Keratinocyte (primary cell): ENCODE data around the gene NTN5. TPM values are rescaled to one million over a fixed set of nuclear protein-coding genes. Genes with fewer than 3 reads are reported as not detected.

Experiments used
- DNase-seq: peaks from one replicate; pipeline ENCODE4 v3.0.0-alpha.2; 2011; ENCODE audit warnings: low read depth, missing footprints, low spot score
- FAIRE-seq: peaks from 2 replicates; lab custom pipeline; 2011; peaks lifted over from hg19 to GRCh38; lab: Jason Lieb, UNC
- H2AFZ ChIP-seq: 2 replicates; pipeline ENCODE4 v1.6.0; 2012; ENCODE audit warnings: low read length, control low read depth, inconsistent platforms; ENCODE audit not compliant: control insufficient read depth
- H3K27ac ChIP-seq: 2 replicates; pipeline ENCODE4 v1.5.1; 2011; ENCODE audit warnings: low read length; ENCODE audit not compliant: control insufficient read depth, insufficient read depth
- H3K27me3 ChIP-seq: 3 replicates; pipeline ENCODE4 v1.6.0; 2011; ENCODE audit warnings: low read length; ENCODE audit not compliant: control insufficient read depth, insufficient read depth; ENCODE audit errors: extremely low read depth
- H3K36me3 ChIP-seq, 2 experiments: 2 replicates in 1 of 2; 3 replicates in 1 of 2; pipeline ENCODE4 v1.5.1; 2011; ENCODE audit warnings: low read length in 2 of 2, mild to moderate bottlenecking in 1 of 2; ENCODE audit not compliant: control insufficient read depth in 2 of 2, insufficient read depth in 2 of 2; ENCODE audit errors: extremely low read depth in 1 of 2
- H3K4me1 ChIP-seq: 3 replicates; pipeline ENCODE4 v1.5.1; 2011; ENCODE audit warnings: low read length; ENCODE audit not compliant: control insufficient read depth, insufficient read depth; ENCODE audit errors: extremely low read depth
- H3K4me2 ChIP-seq: 3 replicates; pipeline ENCODE4 v1.6.0; 2011; ENCODE audit warnings: low read depth, low read length; ENCODE audit not compliant: control insufficient read depth, insufficient read depth; ENCODE audit errors: extremely low read depth
- H3K4me3 ChIP-seq, 3 experiments: fragments of 200-600 bp in 1 of 3; sonication (generic) in 1 of 3; 2 replicates in 2 of 3; 3 replicates in 1 of 3; pipeline ENCODE4 v1.5.1; 2011 to 2016; ENCODE audit warnings: low read length in 3 of 3, mild to moderate bottlenecking in 3 of 3, control low read depth in 2 of 3, inconsistent platforms in 1 of 3, low read depth in 1 of 3, mixed read lengths in 1 of 3, mixed run types in 1 of 3, moderate library complexity in 1 of 3; ENCODE audit not compliant: control insufficient read depth in 2 of 3, insufficient read depth in 2 of 3; ENCODE audit errors: extremely low read depth in 1 of 3
- H3K79me2 ChIP-seq: 2 replicates; pipeline ENCODE4 v1.6.0; 2012; ENCODE audit warnings: low read length; ENCODE audit not compliant: control insufficient read depth, insufficient read depth
- H3K9ac ChIP-seq: 3 replicates; pipeline ENCODE4 v1.6.0; 2011; ENCODE audit warnings: low read length; ENCODE audit not compliant: control insufficient read depth, insufficient read depth; ENCODE audit errors: extremely low read depth
- H3K9me1 ChIP-seq: 3 replicates; pipeline ENCODE4 v1.6.0; 2011; ENCODE audit warnings: low read length; ENCODE audit not compliant: control insufficient read depth, insufficient read depth; ENCODE audit errors: extremely low read depth
- H3K9me3 ChIP-seq: 2 replicates; pipeline ENCODE4 v1.5.1; 2012; ENCODE audit warnings: low read depth, low read length; ENCODE audit not compliant: control insufficient read depth
- H4K20me1 ChIP-seq: 3 replicates; pipeline ENCODE4 v1.6.0; 2011; ENCODE audit warnings: low read length; ENCODE audit not compliant: control insufficient read depth, insufficient read depth; ENCODE audit errors: extremely low read depth
- CTCF ChIP-seq, 3 experiments: IDR thresholded peaks in 1 of 3; conservative IDR thresholded peaks in 1 of 3; optimal IDR thresholded peaks in 1 of 3; 2 replicates in 2 of 3; 3 replicates in 1 of 3; pipeline versions ENCODE3 to v1.5.1; 2011; ENCODE audit warnings: low read length in 3 of 3, mild to moderate bottlenecking in 3 of 3, moderate library complexity in 2 of 3, control low read depth in 1 of 3, inconsistent platforms in 1 of 3; ENCODE audit not compliant: insufficient read depth in 2 of 3; ENCODE audit errors: extremely low read depth in 1 of 3
- EZH2 ChIP-seq: IDR thresholded peaks from one replicate; pipeline ENCODE4 v1.6.1; 2012; ENCODE audit warnings: inconsistent platforms, mild to moderate bottlenecking, low read length, moderate library complexity
- dilution Hi-C: fragments of 300-500 bp; cut with MboI; formaldehyde crosslinking; loops from one replicate; pipeline ENCODE4 v1.7.0; 2020; ENCODE audit warnings: low sequenced_read_pairs; ENCODE audit not compliant: extremely low pct_ligation_motif_present
- polyA plus RNA-seq, 5 experiments: library from polyadenylated mRNA; depleted of rRNA in 3 of 5; stranded (reverse) in 3 of 5; stranded (forward) in 1 of 5; unstranded in 1 of 5; fragments of >200 nt; gene quantifications; 1 replicate in 1 of 5; 2 replicates in 3 of 5; 3 replicates in 1 of 5; pipeline versions ENCODE4 v1.2.1 to v1.2.3, GENCODE V29; 2011 to 2012; ENCODE audit warnings: missing spikeins in 2 of 5, low read depth in 1 of 5, low replicate concordance in 1 of 5

NTN5 gene
- polyA plus RNA-seq, 1 donor (not counting 4 experiments of a cell fraction or from before 2014, with no cell fraction given): 0.07 TPM

- dilution Hi-C loops: no loop called here
- H3K27ac ChIP-seq: no peak overlapping the region
- no peaks in the 10 kb centered on the region for H3K4me1 ChIP-seq
- no peaks in the 10 kb centered on the region for H3K9me1 ChIP-seq
- DNase-seq (no peak), FAIRE-seq (no peak)
- H3K79me2 ChIP-seq: no peaks in the 10 kb centered on the region
- no peak overlapping the region for H3K9ac ChIP-seq
- no peaks in the 10 kb centered on the region for H3K27me3 ChIP-seq
- TF ChIP-seq CTCF (optimal IDR thresholded peaks at IDR 0.05 in 1 of 3, IDR thresholded peaks at IDR 0.05 in 1 of 3, conservative IDR thresholded peaks at IDR 0.05 in 1 of 3; ENCODE audit: extremely low read depth in 1 of 3, insufficient read depth in 2 of 3, low read length in 3 of 3) (no peak), EZH2 (no peak)
- no peak overlapping the region for H3K4me3 ChIP-seq
- no peaks in the 10 kb centered on the region for H3K9me3 ChIP-seq
- no peak overlapping the region for H2AFZ ChIP-seq
- no peak overlapping the region for H3K4me2 ChIP-seq
- H3K36me3 ChIP-seq: no peaks in the 10 kb centered on the region
- no peaks in the 10 kb centered on the region for H4K20me1 ChIP-seq
Observed at GRCh38 chr19:48678201-48678600, 5.4 kb upstream of the NTN5 start.

- Histone ChIP-seq H3K4me2 (no peak overlapping the region), H3K4me3 (no peak overlapping the region), H3K9me1 (no peaks in the 10 kb centered on the region), H3K79me2 (no peaks in the 10 kb centered on the region), H3K4me1 (no peaks in the 10 kb centered on the region), H3K27ac (no peak overlapping the region), H2AFZ (no peak overlapping the region), H3K27me3 (no peaks in the 10 kb centered on the region), H3K9me3 (no peaks in the 10 kb centered on the region), H3K9ac (no peak overlapping the region), H4K20me1 (no peaks in the 10 kb centered on the region), H3K36me3 (no peaks in the 10 kb centered on the region)
- dilution Hi-C loops: no loop called here
- no peak for DNase-seq
- FAIRE-seq: no peak
- TF ChIP-seq EZH2: no peak
- no peak for TF ChIP-seq CTCF (optimal IDR thresholded peaks at IDR 0.05 in 1 of 3, IDR thresholded peaks at IDR 0.05 in 1 of 3, conservative IDR thresholded peaks at IDR 0.05 in 1 of 3; ENCODE audit: extremely low read depth in 1 of 3, insufficient read depth in 2 of 3, low read length in 3 of 3)
Observed at GRCh38 chr19:48676887-48677286, 4.1 kb upstream of the NTN5 start.
